Activated CD4-positive, alpha-beta T cell treated with anti-CD3 and anti-CD28 coated beads, Interleukin-2, amount 50 U/mL, for 1 hour (primary cell): ENCODE measurements around the gene A1BG.
"Not testable (repeated sequence)": the region's sequence is repeated elsewhere in the genome, so short reads cannot be mapped to it uniquely, and the experiment has no call there.

Experiments
- DNase-seq: peaks from one replicate; pipeline ENCODE4 v3.0.0-alpha.2; 2020

A1BG gene

DNA sequence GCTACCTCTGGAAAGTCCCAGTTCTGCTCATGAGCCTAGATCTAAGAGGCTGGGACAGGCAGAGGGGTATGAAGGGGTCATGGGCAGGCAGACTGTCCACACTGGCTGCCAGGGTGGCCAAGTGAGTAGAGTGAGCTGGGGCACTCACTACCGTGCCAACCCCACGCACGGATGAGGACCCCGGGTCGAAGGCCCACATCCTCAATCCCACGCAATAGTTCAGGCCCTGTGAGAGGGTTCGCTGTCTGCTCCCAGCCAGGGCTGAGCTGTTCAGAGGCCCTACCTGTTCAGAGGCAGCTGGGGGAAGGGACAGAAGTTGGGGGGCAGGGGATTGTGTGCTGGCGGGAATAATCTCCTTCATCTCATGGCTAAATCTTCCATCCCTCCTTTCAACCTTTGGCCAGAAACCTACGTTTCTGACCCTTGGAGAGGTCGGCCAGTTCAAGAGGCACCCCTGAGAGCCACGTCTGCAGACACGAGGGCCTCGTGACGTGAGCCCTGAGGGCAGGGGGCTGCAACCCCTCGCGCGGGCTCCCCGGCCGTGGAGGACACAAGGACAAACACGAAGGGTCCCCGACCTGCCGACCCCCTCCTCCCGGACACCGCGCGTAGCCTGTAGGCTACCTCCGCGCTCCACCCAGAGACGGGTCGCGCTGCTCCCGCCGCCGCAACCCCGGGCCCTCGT is 32.7 kb upstream of the A1BG start:
- no peak for DNase-seq

- DNase-seq: no peak
These were observed 32.1 kb upstream of the A1BG start for GRCh38 chr19:58385313-58385890.

DNA sequence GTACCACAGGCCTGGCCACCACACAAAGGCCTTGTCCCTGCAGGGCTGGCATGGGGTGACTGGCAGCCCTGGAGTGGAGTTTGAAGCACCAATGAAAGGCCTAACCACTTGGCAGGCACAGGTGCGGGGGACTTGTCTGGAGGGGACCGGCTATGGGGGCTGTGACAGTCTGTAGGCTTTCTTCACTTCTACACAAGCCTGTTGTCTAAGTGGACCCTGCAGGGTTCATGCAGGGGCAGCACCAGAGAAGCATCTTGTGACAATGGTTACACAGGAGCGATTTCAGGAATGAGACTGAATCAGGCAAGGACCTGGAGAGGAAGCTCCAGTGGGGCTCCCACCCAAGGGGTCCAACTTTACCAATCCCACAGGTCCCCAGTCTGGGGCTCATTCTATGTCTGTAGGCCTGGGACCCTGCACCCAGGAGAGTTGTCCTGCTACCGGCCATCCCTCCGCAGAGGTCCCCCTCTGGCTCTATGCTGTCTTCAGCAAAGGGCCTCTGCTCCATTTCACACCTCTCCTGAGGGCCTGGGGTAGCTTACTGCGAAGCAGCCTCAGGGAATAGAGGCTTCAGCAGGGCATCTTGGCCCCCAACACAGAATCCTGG is 29.8 kb upstream of the A1BG start:
- DNase-seq: no peak

GRCh38 chr19:58381460-58382212 is 28.3 kb upstream of the A1BG start:
- DNase-seq: no peak

GRCh38 chr19:58380662-58381459 is 27.6 kb upstream of the A1BG start, which contains the start of gene ZNF837:
Gene ZNF837, minus strand, starts transcription at chr19:58381030. Its CDS starts 11,698 bp downstream, at chr19:58369332.
- peak; percentile 96 for DNase-seq

GRCh38 chr19:58380037-58380661 is 26.9 kb upstream of the A1BG start:
- DNase-seq: no peak

DNA sequence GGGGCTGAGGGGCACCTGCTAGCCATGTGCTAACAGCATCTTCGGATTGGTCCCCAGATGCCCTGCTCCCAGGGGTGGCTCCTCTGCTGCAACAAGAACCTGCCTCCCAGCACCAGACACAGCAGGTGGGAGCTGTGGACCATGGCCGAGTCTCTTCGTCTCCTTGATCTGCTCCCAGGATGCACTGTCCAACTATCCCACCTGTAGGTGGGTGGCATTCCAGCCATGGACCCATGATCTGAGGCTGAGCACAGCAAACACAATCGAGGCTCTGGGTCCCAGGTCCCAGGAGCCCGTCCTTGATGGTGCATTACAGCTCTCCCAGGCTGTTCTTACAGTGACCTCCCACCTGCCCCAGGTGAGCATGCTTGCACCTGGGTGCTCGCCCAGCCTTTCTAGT is 26.0 kb upstream of the A1BG start:
- DNase-seq: no peak

GRCh38 chr19:58376724-58377123 is 23.4 kb upstream of the A1BG start:
- not testable (repeated sequence) for DNase-seq

GRCh38 chr19:58374200-58374599 is 20.9 kb upstream of the A1BG start:
- DNase-seq: no peak

GRCh38 chr19:58372311-58373133 is 19.2 kb upstream of the A1BG start:
- DNase-seq: no peak

DNA sequence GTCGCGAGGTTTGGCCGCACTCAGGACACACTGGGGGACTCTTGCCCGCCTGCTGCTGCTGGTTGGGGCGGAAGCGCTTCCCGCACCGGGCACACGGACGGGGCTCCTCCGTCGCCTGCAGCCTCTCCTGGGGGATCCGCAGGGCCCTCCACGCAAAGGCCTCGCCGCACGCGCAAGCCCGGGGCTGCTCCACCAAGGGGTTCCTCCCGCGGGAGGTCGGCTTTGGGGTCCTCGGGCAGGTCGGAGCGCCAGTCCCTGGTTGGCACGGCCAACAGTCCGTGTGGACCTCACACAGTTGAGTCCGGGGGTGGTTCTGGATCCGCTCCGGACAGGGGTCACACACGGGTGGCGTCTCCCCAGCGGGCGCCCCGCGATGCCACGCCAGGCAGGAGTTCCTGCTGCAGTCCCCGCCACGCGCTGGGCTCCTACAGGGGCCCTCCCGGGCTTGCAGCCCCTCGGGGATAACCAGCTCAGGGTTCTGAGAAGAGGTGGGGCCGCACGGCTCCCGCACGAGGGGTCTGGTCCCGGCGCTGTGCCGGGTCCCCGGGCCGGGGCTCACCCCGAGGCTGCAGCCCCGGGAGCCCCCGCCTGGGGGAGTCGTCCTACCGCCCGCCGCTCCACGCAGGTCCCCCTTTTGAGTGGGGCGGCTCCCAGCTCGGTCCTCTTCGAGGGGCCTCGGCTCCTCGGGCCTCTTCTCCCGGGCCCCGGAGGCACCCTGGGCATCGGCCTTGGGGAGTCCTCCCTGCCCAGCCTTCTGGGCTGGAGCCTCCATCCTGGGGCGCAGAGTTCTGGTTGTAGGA is 15.5 kb upstream of the A1BG start:
- DNase-seq: no peak

GRCh38 chr19:58367698-58368454 is 14.6 kb upstream of the A1BG start:
- DNase-seq: no peak

- no peak for DNase-seq
These were observed 13.5 kb upstream of the A1BG start for GRCh38 chr19:58366585-58367430.

GRCh38 chr19:58364146-58364545 is 10.9 kb upstream of the A1BG start:
- no peak for DNase-seq

DNA sequence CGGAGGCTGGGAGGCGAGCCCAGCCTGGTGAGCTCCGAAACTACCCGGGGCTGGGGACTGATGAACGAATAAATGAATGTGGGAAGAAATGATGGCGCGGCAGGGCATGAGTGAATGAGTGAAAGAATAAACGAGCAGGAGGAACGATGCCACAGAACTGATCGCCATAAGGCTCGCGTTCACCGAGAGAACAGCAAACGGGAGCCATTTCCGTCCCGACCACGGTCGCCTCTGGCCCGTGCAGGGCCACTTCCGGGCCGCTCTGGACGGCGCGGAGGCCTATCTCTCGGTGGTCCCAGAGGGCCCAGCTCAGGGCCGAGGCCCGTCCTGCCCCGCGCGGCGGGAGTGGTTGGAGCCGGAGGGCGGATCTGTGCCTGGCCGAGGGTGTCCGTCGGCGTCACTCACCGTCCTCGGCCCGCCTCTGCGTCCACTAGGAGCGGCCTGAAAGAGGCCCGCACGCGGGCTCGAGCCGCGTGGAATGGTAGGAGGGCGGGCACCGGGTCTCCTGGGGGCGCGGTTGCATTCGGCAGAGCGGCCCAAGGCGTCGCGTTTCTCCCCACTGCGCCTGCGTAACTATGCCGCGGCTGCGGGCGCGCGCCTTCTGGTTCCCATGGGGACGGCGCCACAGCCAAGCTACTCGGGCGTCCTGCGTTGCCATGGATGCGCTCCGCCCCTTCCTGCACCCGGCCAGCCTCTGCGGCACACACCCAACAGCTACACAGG is 9.1 kb upstream of the A1BG start, which contains the start of gene ZNF497:
ZNF497 (minus strand) TSS at position 480 of the 723 bp plus-strand sequence. CDS start 5,116 bp downstream, outside the sequence.
- peak; percentile 97 for DNase-seq

DNA sequence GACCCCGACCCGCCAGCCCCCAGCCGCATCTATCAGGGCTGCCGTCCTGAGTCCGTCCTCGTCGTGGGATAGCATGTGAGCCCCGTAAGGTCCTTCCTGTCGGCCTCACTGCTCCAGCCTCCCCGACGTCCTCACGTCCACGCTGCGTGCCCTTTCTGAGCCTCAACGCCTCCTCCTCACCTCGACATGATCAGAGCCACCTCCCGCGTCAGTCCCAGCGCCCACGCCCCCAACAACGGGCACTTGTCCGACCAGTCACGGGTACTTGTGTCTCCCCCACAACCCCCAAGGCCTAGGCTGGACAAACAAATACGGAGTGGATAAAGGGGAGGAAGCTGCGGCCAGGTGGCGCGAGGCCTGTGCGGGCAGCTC is 8.6 kb upstream of the A1BG start:
- DNase-seq: peak; percentile 10

DNA sequence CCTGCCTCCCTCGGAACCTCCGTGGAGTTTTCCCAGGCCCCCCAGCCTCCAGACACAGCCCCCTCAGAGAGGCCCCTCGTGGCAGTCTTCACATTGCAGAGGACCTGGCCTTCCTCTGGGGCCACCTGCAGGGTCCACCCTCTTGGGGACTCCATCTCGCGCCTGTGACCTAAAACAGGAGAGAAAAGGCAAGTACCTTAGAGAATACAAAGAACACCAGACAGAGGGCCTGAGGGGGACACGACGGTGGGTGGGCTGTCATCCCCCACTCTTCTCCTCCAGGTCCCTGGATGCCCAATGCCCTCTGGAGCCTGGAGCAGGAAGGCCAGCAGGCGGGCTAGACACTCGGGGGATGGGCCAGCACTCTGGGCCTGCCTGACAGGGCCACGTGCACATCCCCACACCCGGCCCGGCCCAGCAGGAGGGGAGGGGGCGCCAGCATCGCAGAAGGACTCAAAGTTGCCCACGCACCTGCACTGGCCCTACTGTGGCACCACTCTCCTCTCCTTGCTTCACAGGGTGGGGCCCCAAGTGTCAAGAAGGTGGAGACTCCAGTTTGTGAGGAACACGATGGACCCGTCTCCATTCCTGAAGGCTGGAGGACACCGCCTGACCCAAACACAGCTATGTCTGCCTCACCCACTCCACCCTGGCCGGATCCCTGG is 4.3 kb upstream of the A1BG start:
- no peak for DNase-seq
